NCI-H1092 (cell line): ENCODE data around the gene GAK.

Experiments
- DNase-seq: peaks from one replicate; lab custom pipeline; 2025; lab: John Stamatoyannopoulos, UW

The GAK gene

GRCh38 chr4:907103-907400 lies 25.1 kb downstream of the GAK start:
- no peak for DNase-seq

GRCh38 chr4:906339-907102 lies 25.6 kb downstream of the GAK start:
- DNase-seq: no peak

DNA sequence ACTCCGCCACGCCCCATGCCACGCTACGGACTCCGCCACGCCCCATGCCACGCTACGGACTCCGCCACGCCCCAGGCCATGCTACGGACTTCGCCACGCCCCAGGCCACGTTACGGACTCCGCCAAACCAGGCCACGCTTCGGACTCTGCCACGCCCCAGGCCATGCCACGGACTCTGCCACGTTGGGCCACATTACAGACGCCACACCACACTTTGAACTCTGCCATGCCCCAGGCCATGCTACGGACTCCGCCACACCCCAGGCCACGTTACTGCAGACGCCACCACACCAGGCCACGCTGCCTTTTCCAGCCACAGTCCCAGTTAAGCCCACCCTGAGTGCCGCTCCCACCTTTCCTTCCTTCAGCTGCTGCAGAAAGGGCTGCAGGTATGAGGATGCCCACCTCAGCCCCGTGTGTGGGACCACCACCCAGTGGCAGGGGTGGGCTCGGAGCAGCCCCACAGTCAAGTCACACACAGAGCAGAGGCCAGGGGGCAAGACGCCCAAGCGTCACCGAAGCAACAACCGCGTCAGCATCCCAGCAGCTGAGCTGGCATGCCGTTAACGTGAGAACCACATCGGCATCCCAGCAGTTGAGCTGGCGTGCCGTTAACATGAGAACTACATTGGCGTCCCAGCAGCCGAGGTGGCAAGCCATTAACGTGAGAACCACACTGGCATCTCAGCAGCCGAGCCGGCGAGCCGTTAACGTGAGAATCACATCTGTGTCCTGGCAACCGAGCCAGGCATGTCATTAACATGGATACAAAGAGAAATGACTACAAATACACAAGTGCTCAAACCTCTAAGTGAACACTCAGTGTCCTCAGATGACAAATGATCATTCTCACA lies 26.4 kb downstream of the GAK start:
- no peak for DNase-seq

- DNase-seq: no peak
Observed at GRCh38 chr4:903066-904046, 28.8 kb downstream of the GAK start.

- no peak for DNase-seq
Observed at GRCh38 chr4:901192-901910, 30.8 kb downstream of the GAK start.

DNA sequence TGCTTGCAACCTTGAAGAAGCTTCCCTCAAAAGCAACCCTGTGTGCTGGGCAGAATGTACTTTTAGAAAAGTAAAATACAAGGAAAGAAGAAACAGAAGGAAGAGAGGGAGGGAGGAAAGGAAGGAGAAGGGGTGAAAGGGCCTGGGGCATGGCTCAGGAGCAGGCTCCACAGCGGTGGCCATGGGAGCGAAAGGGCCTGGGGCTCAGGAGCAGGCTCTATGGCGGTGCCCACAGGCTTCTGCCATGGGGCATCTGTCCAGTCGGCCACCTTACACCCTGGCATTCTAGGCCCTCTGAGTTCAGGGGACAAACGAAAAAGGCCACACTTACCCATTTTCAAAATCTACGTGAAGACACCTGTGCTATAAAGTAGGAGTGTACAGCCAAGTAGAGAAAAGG lies 31.4 kb downstream of the GAK start:
- DNase-seq: no peak

DNA sequence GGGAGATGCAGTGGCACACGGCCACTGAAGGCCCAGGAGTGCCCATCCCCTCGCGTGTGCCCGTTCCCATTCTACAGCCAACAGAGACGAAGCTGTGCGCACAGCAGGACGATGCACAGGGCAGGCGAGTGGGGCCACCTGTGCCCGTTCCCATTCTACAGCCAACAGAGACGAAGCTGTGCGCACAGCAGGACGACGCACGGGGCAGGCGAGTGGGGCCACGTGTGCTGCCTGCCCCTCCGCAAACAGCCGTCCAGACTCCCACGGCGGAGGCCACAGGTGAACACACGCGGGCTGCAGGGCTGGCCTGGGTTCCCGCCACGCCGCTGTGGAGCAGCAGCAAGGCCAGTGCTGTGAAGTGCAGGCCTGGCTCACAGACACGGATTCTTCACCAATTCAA lies 32.0 kb downstream of the GAK start:
- no peak for DNase-seq

GRCh38 chr4:899556-899906 lies 32.6 kb downstream of the GAK start:
- no peak for DNase-seq

DNA sequence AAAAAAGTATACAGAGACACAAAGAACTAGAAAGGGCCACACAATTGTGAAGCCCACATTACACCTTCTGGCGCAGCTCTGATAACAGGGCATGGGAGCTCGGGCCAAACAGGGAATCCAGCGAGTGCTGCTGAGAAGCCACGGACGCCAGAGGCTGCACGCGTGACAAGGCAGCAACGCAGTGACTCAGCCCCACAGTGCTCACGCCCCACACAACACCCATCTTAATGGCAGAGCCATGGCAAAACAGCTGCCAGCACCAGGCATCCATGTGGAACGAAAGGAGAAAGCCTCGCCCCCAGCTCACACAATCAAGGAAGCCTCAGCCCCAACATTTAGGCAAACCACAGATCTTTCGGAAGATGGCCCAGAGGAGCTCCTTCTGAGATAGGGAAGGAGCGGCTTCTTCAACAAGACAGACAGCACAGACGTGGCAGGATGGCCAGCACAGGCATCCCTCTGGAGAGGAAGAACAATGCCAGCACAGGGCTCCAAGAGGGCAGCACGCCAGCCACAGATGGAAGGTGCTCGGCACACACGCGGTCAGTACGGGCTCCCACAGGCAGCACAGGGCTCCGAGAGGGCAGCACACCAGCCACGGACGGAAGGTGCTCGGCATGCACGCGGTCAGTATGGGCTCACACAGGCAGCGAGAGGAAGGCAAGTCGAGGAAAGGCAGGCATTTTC lies 33.1 kb downstream of the GAK start:
- no peak for DNase-seq

- DNase-seq: no peak
Observed at GRCh38 chr4:898123-898522, 34.0 kb downstream of the GAK start.

- DNase-seq: no peak
Observed at GRCh38 chr4:896630-897029, 35.5 kb downstream of the GAK start.

GRCh38 chr4:896216-896615 lies 35.9 kb downstream of the GAK start:
- DNase-seq: no peak

GRCh38 chr4:895596-895995 lies 36.5 kb downstream of the GAK start:
- DNase-seq: no peak

GRCh38 chr4:893995-894705 lies 38.0 kb downstream of the GAK start:
- no peak for DNase-seq

- DNase-seq: no peak
Observed at GRCh38 chr4:893276-893994, 38.7 kb downstream of the GAK start.

DNA sequence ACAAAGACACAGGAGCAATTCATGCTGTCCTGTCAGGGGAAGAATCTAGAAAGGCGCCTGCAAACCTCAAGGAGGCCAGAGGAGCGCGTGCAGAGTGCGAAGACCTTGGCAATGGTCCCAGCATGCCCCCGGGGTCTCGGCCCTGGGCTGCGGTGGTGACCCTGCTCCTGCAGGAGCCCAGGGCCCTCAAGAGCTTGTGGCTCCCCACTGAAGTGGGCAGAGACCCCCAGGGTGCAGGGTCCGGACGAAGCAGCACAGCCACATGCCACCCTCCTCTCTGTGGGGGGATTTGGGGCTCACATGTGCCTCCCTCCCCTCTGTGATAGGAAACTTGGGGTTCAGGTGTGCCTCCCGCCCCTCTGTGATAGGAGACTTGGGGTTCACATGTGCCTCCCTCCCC lies 39.3 kb downstream of the GAK start:
- DNase-seq: no peak

- no peak for DNase-seq
Observed at GRCh38 chr4:891747-892146, 40.4 kb downstream of the GAK start.

- no peak for DNase-seq
Observed at GRCh38 chr4:890036-890695, 42.0 kb downstream of the GAK start.

GRCh38 chr4:889516-889915 lies 42.6 kb downstream of the GAK start:
- DNase-seq: no peak
